Fibroblast of lung (primary cell): ENCODE results near the gene ST3GAL4. TPM values are rescaled to one million over a fixed set of nuclear protein-coding genes. Genes with fewer than 3 reads are reported as not detected.

Experiments used
- DNase-seq, 2 donors: peaks; one replicate each; pipeline versions ENCODE4 v3.0.0 to v3.0.0-alpha.2; 2010; ENCODE audit warnings: low read depth in 2 of 2
- H2AFZ ChIP-seq: 2 replicates; pipeline ENCODE4 v1.5.1; 2012; ENCODE audit warnings: low read length, control low read depth, inconsistent platforms
- H3K27ac ChIP-seq: 2 replicates; pipeline ENCODE4 v1.5.1; 2011; ENCODE audit warnings: low read length, control low read depth; ENCODE audit not compliant: insufficient read depth
- H3K27me3 ChIP-seq: 2 replicates; pipeline ENCODE4 v1.5.1; 2011; ENCODE audit warnings: mild to moderate bottlenecking, low read length; ENCODE audit not compliant: control insufficient read depth, insufficient read depth
- H3K36me3 ChIP-seq: 2 replicates; pipeline ENCODE4 v1.5.1; 2011; ENCODE audit warnings: low read length; ENCODE audit not compliant: control insufficient read depth, insufficient read depth
- H3K4me1 ChIP-seq: 2 replicates; pipeline ENCODE4 v1.5.1; 2011; ENCODE audit warnings: low read length; ENCODE audit not compliant: control insufficient read depth, insufficient read depth; ENCODE audit errors: extremely low read depth
- H3K4me2 ChIP-seq: 2 replicates; pipeline ENCODE4 v1.5.1; 2011; ENCODE audit warnings: low read length, control low read depth; ENCODE audit not compliant: insufficient read depth; ENCODE audit errors: extremely low read depth
- H3K4me3 ChIP-seq, 4 experiments: fragments of 200-600 bp in 1 of 4; sonication (generic) in 1 of 4; replicated peaks in 1 of 4; 2 replicates each; pipeline ENCODE4 v1.5.1; 2011 to 2016; ENCODE audit warnings: low read length in 4 of 4, low read depth in 3 of 4, mild to moderate bottlenecking in 3 of 4, control low read depth in 2 of 4, inconsistent platforms in 1 of 4, mixed read lengths in 1 of 4; ENCODE audit not compliant: insufficient read depth in 1 of 4; ENCODE audit errors: control extremely low read depth in 1 of 4
- H3K79me2 ChIP-seq: 2 replicates; pipeline ENCODE4 v1.5.1; 2012; ENCODE audit warnings: mild to moderate bottlenecking, low read length, inconsistent platforms; ENCODE audit not compliant: control insufficient read depth, insufficient read depth
- H3K9ac ChIP-seq: 2 replicates; pipeline ENCODE4 v1.5.1; 2011; ENCODE audit warnings: mild to moderate bottlenecking, low read length, control low read depth; ENCODE audit not compliant: insufficient read depth
- H3K9me3 ChIP-seq: 2 replicates; pipeline ENCODE4 v1.5.1; 2012; ENCODE audit warnings: low read depth, low read length; ENCODE audit not compliant: control insufficient read depth, insufficient read depth
- H4K20me1 ChIP-seq: 2 replicates; pipeline ENCODE4 v1.5.1; 2011; ENCODE audit warnings: low read length; ENCODE audit not compliant: control insufficient read depth, insufficient read depth; ENCODE audit errors: extremely low read depth
- CTCF ChIP-seq, 2 donors: IDR thresholded peaks in 1 of 2; conservative IDR thresholded peaks in 1 of 2; 1 replicate in 1 of 2; 2 replicates in 1 of 2; pipeline ENCODE4 v1.5.1; 2011 to 2012; ENCODE audit warnings: low read length in 2 of 2, control low read depth in 1 of 2, inconsistent platforms in 1 of 2, low read depth in 1 of 2, mild to moderate bottlenecking in 1 of 2
- EZH2 ChIP-seq: IDR thresholded peaks from 2 replicates; pipeline ENCODE4 v1.5.1; 2012; ENCODE audit warnings: low read length, control low read depth, mild to moderate bottlenecking; ENCODE audit errors: missing control alignments
- polyA plus RNA-seq, 2 donors: library from polyadenylated mRNA; depleted of rRNA in 1 of 2; stranded (reverse) in 1 of 2; unstranded in 1 of 2; fragments of >200 nt; gene quantifications; 2 replicates each; pipeline ENCODE4 v1.2.1, GENCODE V29; 2011 to 2012; ENCODE audit warnings: missing spikeins in 1 of 2
- total RNA-seq: library from RNA; depleted of rRNA; stranded (reverse); fragments of >200 nt; gene quantifications from 2 replicates; pipeline ENCODE4 v1.2.1, GENCODE V29; 2014

Gene ST3GAL4
- total and polyA plus RNA-seq, 2 donors (not counting 1 experiment from before 2014, with no cell fraction given): 16.7 to 36.8 TPM

DNA sequence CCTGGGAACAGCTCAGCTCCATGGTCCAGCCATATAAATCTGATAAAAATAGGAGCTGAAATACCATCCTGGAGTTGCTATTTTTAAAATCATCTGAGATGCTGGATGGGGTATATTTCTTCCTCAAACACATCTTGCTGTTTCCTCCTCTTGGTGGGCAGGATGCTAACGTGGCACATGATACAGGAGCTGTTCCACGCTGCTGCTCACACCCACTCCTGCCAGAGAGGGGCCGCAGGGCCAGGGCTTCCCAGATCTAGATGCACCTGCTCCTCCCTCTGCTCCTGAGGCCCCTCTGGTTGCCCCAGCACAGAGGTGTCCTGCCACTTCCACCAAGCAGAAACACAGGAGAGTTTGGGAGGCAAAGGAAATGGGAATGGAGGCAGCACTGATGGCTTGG lies 3.3 kb upstream of the ST3GAL4 start:
- Histone ChIP-seq H3K4me2 (peak overlapping the region; percentile 13), H3K4me3 (no peak overlapping the region), H3K9me3 (no peaks in the 10 kb centered on the region), H3K27me3 (no peaks in the 10 kb centered on the region), H3K36me3 (peaks cover 3% of the 10 kb centered on the region), H3K79me2 (peaks cover 31% of the 10 kb centered on the region), H3K9ac (no peak overlapping the region), H3K27ac (peak overlapping the region; percentile 32), H3K4me1 (peaks cover 26% of the 10 kb centered on the region), H4K20me1 (no peaks in the 10 kb centered on the region), H2AFZ (no peak overlapping the region)
- TF ChIP-seq EZH2 (no peak), CTCF (conservative IDR thresholded peaks at IDR 0.05 in 1 of 2, IDR thresholded peaks at IDR 0.05 in 1 of 2; ENCODE audit: low read depth in 1 of 2, low read length in 2 of 2) (no peak)
- no peak for DNase-seq

GRCh38 chr11:126352934-126353801 lies 2.3 kb upstream of the ST3GAL4 start:
- Histone ChIP-seq H3K9ac (no peak overlapping the region), H3K4me3 (peak overlapping the region in 2 of 4 experiments; percentile 36 to 37), H3K9me3 (no peaks in the 10 kb centered on the region), H3K79me2 (peaks cover 40% of the 10 kb centered on the region), H3K4me1 (peaks cover 30% of the 10 kb centered on the region), H3K4me2 (peak overlapping the region; percentile 6), H3K36me3 (peaks cover 3% of the 10 kb centered on the region), H4K20me1 (no peaks in the 10 kb centered on the region), H2AFZ (no peak overlapping the region), H3K27me3 (no peaks in the 10 kb centered on the region), H3K27ac (peak overlapping the region; percentile 46)
- TF ChIP-seq CTCF (conservative IDR thresholded peaks at IDR 0.05 in 1 of 2, IDR thresholded peaks at IDR 0.05 in 1 of 2; ENCODE audit: low read depth in 1 of 2, low read length in 2 of 2) (no peak), EZH2 (no peak)
- peak; percentile 69 to 76 for DNase-seq

DNA sequence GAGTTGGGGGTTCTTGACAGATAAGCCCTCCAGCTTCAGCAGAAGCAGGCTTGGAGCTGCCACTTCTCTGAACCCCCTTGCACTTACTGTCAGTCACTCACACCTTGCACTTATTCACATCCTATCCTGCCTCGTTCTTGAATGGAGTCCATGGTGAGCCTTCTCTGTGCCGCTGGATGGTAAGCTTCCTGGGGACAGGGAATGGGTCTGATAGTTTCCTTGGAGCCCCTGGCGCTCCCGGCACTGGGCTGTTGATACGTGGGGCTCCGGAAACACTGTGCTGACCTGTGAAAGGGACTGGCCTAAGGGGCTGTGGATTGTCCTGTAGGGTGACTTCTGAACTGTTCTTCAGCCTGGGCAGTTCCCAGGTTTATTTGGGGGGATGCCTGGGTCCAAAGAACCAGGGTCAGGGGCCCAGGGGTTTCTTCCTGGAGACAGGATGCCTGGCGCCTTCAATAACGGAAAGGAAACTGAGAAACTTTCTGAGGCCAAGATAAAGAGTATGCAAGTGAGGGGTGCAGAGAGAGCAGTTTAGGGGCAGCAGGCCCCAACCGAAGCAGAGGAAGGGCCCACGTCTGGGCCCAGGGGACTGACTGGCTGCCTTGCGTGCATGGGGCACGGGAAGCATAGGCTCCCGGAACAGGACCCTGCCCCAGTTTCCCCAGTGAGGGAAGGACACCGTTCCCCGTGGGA lies 709 bp upstream of the ST3GAL4 start:
- H3K36me3 ChIP-seq: peaks cover 3% of the 10 kb centered on the region
- peak overlapping the region; percentile 93 for H3K4me2 ChIP-seq
- H3K4me1 ChIP-seq: peaks cover 25% of the 10 kb centered on the region
- H2AFZ ChIP-seq: peak overlapping the region; percentile 72
- no peak for DNase-seq
- H3K9ac ChIP-seq: peak overlapping the region; percentile 53
- H4K20me1 ChIP-seq: no peaks in the 10 kb centered on the region
- H3K27ac ChIP-seq: peak overlapping the region; percentile 77
- H3K9me3 ChIP-seq: no peaks in the 10 kb centered on the region
- TF ChIP-seq EZH2: no peak
- no peak for TF ChIP-seq CTCF (conservative IDR thresholded peaks at IDR 0.05 in 1 of 2, IDR thresholded peaks at IDR 0.05 in 1 of 2; ENCODE audit: low read depth in 1 of 2, low read length in 2 of 2)
- H3K4me3 ChIP-seq: peak overlapping the region; percentile 63 to 86 (median 82)
- H3K27me3 ChIP-seq: no peaks in the 10 kb centered on the region
- peaks cover 40% of the 10 kb centered on the region for H3K79me2 ChIP-seq
